ENCODE results near the gene RNF2. TPM values are rescaled to one million over a fixed set of nuclear protein-coding genes. Genes with fewer than 3 reads are reported as not detected.
"Not testable (repeated sequence)": the region's sequence is repeated elsewhere in the genome, so short reads cannot be mapped to it uniquely, and the experiment has no call there.

Gene RNF2
- total RNA-seq, 1 donor from 2014 or later = 15.7 TPM

GRCh38 chr1:185058876-185059275, 13.5 kb downstream of the RNF2 start:
- intact Hi-C loops (cut with DNase I) = no loop called here
- Histone ChIP-seq H3K9me3 (no peaks in the 10 kb centered on the region), H3K36me3 (no peaks in the 10 kb centered on the region), H3K4me3 (no peak overlapping the region), H3K27ac (no peak overlapping the region), H3K4me1 (peaks cover 24% of the 10 kb centered on the region), H3K27me3 (no peaks in the 10 kb centered on the region)
- DNase-seq (ENCODE audit: extremely low spot score in 2 of 2) = no peak
- TF ChIP-seq POLR2AphosphoS5 (IDR thresholded peaks at IDR 0.05; ENCODE audit: insufficient read depth in 1 of 2, low read depth in 1 of 2) (no peak), POLR2A (IDR thresholded peaks at IDR 0.05) (no peak), CTCF (IDR thresholded peaks at IDR 0.05) (no peak)

- no peak overlapping the region for H3K4me3 ChIP-seq
- TF ChIP-seq CTCF (IDR thresholded peaks at IDR 0.05) = no peak
- no peak for TF ChIP-seq POLR2A (IDR thresholded peaks at IDR 0.05)
- no peaks in the 10 kb centered on the region for H3K36me3 ChIP-seq
- H3K27me3 ChIP-seq = no peaks in the 10 kb centered on the region
- H3K4me1 ChIP-seq = peaks cover 24% of the 10 kb centered on the region
- no peaks in the 10 kb centered on the region for H3K9me3 ChIP-seq
- DNase-seq (ENCODE audit: extremely low spot score in 2 of 2) = no peak
- H3K27ac ChIP-seq = no peak overlapping the region
- intact Hi-C loops (cut with DNase I) = no loop called here
Observed at GRCh38 chr1:185059950-185060571, 14.7 kb downstream of the RNF2 start.

- TF ChIP-seq CTCF (IDR thresholded peaks at IDR 0.05) (no peak), POLR2A (IDR thresholded peaks at IDR 0.05) (no peak), POLR2AphosphoS5 (IDR thresholded peaks at IDR 0.05; ENCODE audit: insufficient read depth in 1 of 2, low read depth in 1 of 2) (no peak)
- Histone ChIP-seq H3K27me3 (no peaks in the 10 kb centered on the region), H3K36me3 (no peaks in the 10 kb centered on the region), H3K4me3 (no peak overlapping the region), H3K9me3 (no peaks in the 10 kb centered on the region), H3K27ac (no peak overlapping the region), H3K4me1 (peaks cover 29% of the 10 kb centered on the region)
- intact Hi-C loops (cut with DNase I) = no loop called here
- no peak for DNase-seq (ENCODE audit: extremely low spot score in 2 of 2)
Observed at GRCh38 chr1:185062710-185063370, 17.5 kb downstream of the RNF2 start.

DNA sequence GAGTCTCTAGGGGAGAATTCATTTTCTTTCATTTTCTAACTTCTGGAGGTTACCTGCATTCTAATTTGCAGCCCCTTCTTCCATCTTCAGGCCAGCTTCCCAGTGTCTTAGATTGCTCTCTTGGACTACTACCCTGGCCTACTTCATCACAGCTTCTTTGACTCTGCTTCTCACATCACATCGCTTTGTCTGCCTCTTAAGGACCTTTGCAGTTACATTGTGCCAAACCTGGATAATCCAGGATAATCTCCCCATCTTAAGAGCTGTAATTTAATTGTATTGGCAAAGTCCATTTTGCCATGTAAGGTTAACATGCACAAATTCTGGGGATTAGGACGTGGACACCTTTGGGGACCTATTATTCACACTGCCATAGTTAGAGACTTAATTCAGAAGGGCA, 18.4 kb downstream of the RNF2 start:
- no peaks in the 10 kb centered on the region for H3K27me3 ChIP-seq
- H3K4me3 ChIP-seq = no peak overlapping the region
- H3K9me3 ChIP-seq = no peaks in the 10 kb centered on the region
- H3K4me1 ChIP-seq = peaks cover 27% of the 10 kb centered on the region
- no peaks in the 10 kb centered on the region for H3K36me3 ChIP-seq
- TF ChIP-seq POLR2AphosphoS5 (IDR thresholded peaks at IDR 0.05; ENCODE audit: insufficient read depth in 1 of 2, low read depth in 1 of 2) = no peak
- no peak for TF ChIP-seq POLR2A (IDR thresholded peaks at IDR 0.05)
- no peak for TF ChIP-seq CTCF (IDR thresholded peaks at IDR 0.05)
- H3K27ac ChIP-seq = no peak overlapping the region
- DNase-seq (ENCODE audit: extremely low spot score in 2 of 2) = no peak
- intact Hi-C loops (cut with DNase I) = no loop called here

DNA sequence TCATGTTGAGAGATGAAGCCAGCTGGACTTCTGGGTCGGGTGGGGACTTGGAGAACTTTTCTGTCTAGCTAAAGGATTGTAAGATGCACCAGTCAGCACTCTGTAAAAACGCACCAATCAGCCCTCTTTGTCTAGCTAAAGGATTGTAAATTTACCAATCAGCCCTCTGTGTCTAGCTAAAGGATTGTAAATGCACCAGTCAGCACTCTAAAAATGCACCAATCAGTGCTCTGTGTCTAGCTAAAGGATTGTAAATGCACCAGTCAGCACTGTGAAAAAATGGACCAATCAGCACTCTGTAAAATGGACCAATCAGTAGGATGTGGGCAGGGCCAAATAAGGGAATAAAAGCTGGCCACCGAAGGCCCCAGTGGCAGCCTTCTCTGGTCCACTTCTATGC, 19.6 kb downstream of the RNF2 start:
- H3K4me3 ChIP-seq = not testable (repeated sequence)

More for the DNA sequence above, 19.6 kb downstream of the RNF2 start:
- H3K36me3 ChIP-seq; DNase-seq (ENCODE audit: extremely low spot score in 2 of 2); H3K9me3 ChIP-seq; intact Hi-C loops (cut with DNase I); H3K27me3 ChIP-seq; H3K27ac ChIP-seq: not testable (repeated sequence)
- peaks cover 24% of the 10 kb centered on the region for H3K4me1 ChIP-seq
